Stimulated activated CD4-positive, alpha-beta T cell treated with anti-CD3 and anti-CD28 coated beads, Interleukin-4, amount 100 ng/mL, for 24 hours (primary cell): ENCODE data around the gene AKAP6.

ENCODE experiments used
- DNase-seq: peaks from one replicate; pipeline ENCODE4 v3.0.0-alpha.2; 2020

Gene AKAP6

GRCh38 chr14:32865827-32866376, 536.8 kb downstream of the AKAP6 start:
- DNase-seq: no peak

GRCh38 chr14:32883188-32883587, 554.1 kb downstream of the AKAP6 start:
- no peak for DNase-seq
